ENCODE results near the gene OSBPL6.

OSBPL6 gene

DNA sequence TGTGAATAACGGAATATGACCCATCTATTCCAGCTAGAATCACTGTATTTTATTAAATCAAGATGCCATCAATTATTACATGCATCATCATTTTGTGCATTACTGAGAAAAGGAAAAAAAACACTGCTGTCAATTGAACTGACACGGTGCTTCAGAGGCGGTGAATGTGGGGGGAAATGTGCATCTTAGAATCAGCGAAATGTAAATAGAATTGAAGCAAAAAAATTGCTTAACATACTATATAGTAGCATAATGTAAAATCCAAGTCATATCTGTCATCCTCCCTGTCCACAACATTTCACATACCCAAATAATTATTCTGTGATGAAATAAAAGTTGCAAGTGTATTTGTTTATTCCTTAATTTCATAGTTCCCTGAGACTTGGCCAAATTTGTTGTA, 172.1 kb downstream of the OSBPL6 start:
- no peak for DNase-seq (ENCODE audit: low read depth, low spot score)
- no peak overlapping the region for H3K4me3 ChIP-seq (ENCODE audit: low read depth, low read length)
- in situ Hi-C loops (cut with HindIII; ENCODE audit: low sequenced_read_pairs): no loop called here
- TF ChIP-seq, protein P1, sequence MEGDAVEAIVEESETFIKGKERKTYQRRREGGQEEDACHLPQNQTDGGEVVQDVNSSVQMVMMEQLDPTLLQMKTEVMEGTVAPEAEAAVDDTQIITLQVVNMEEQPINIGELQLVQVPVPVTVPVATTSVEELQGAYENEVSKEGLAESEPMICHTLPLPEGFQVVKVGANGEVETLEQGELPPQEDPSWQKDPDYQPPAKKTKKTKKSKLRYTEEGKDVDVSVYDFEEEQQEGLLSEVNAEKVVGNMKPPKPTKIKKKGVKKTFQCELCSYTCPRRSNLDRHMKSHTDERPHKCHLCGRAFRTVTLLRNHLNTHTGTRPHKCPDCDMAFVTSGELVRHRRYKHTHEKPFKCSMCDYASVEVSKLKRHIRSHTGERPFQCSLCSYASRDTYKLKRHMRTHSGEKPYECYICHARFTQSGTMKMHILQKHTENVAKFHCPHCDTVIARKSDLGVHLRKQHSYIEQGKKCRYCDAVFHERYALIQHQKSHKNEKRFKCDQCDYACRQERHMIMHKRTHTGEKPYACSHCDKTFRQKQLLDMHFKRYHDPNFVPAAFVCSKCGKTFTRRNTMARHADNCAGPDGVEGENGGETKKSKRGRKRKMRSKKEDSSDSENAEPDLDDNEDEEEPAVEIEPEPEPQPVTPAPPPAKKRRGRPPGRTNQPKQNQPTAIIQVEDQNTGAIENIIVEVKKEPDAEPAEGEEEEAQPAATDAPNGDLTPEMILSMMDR (IDR thresholded peaks at IDR 0.05; ENCODE audit: low read depth, low read length): no peak

DNA sequence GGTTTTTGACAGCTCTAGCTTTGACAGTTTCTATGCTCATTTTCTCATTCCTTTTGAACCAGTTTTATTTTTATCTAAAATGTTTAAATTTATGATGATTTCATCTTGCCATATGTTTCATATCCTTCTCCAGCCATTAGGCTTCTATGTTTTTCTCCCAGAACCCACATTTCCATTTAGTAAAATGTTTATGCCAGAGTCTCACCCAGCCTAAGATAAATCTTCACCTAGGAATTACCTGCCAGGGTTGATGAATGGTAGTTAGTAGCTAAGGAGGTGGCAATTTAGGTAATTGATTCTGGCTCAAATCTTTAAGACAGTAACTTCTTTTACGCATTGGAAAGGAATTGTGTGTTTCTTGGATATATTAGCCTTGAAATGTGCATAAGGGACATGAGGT, 173.0 kb downstream of the OSBPL6 start:
- no peak for DNase-seq (ENCODE audit: low read depth, low spot score)
- TF ChIP-seq, protein P1 (IDR thresholded peaks at IDR 0.05; ENCODE audit: low read depth, low read length): no peak
- in situ Hi-C loops (cut with HindIII; ENCODE audit: low sequenced_read_pairs): no loop called here
- H3K4me3 ChIP-seq (ENCODE audit: low read depth, low read length): no peak overlapping the region

DNA sequence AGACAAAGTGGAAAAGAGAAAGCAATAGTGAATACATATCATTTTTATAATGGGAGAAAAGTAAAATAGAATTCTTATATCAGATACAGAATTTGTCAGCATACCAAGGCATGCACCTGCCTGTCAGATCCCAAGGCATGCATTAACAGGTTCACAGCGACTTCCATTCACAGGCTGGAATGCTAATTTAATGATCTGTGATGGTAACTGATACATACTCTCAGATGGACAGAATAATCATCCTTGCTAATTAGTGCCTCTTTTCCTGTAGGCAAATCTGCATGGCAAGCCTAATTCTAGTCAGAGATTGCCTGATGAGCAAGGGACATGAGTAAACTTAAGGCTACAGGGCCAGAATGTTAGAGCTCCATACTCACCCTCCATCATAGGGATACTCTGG, 180.6 kb downstream of the OSBPL6 start:
- TF ChIP-seq, protein P1 (IDR thresholded peaks at IDR 0.05; ENCODE audit: low read depth, low read length): no peak
- DNase-seq (ENCODE audit: low read depth, low spot score): no peak
- no peak overlapping the region for H3K4me3 ChIP-seq (ENCODE audit: low read depth, low read length)
- in situ Hi-C loops (cut with HindIII; ENCODE audit: low sequenced_read_pairs): no loop called here

DNA sequence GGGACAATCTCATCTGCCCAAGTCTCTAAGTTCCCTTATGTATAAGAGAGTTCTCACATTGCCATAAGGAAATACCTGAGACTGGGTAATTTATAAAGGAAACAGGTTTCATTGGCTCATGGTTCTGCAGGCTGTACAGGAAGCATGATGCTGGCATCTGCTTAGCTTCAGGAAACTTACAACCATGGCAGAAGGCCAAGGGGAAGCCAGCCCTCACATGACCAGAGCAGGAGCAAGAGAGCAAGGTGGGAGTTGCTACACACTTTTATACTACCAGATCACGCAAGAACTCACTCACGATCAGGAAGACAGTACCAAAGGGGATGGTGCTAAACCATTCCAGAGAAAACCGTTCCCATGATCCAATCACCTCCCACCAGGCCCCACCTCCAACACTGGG, 182.7 kb downstream of the OSBPL6 start:
- H3K4me3 ChIP-seq (ENCODE audit: low read depth, low read length): no peak overlapping the region
- in situ Hi-C loops (cut with HindIII; ENCODE audit: low sequenced_read_pairs): no loop called here
- TF ChIP-seq, protein P1 (IDR thresholded peaks at IDR 0.05; ENCODE audit: low read depth, low read length): no peak
- DNase-seq (ENCODE audit: low read depth, low spot score): no peak

DNA sequence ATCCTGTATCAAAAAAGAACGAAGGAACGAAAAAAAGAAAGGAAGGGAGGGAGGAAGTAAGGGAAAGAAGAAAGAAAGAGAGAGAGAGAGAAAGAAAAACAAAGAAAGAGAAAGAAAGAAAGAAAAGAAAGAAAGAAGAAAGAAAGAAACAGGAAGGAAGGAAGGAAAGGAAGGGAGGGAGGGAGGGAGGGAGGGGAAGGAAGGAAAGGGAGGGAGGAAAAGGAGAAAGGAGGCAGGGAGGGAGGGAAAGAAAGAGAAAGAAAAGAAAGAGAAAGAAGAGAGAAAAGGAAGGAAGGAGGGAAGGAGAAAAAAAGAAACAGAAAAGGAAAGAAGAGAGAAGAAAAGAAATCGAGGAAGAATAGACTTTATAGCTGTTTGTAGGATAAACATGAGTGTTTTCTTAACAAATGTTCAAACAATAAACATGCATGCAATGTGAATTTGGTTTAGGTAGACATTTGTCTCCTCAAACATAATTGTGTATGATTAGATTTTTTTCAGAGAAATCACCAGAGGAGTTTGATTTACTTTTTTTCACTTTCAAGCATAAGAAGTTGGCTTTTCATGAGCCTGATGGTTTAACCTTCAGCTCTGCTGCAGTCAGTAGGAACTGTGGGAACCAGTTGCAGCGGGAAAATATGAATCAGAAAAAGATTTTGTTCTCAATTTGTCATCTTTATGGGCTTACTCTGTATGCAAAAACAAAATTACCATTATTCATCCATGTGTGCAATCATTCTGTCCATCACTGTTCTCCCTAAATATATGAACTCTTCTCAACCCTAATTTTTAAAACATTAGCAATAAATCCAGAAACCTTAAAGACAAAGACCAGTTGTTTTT, 185.1 kb downstream of the OSBPL6 start:
- DNase-seq (ENCODE audit: low read depth, low spot score): no peak
- no peak overlapping the region for H3K4me3 ChIP-seq (ENCODE audit: low read depth, low read length)
- TF ChIP-seq, protein P1 (IDR thresholded peaks at IDR 0.05; ENCODE audit: low read depth, low read length): no peak
- in situ Hi-C loops (cut with HindIII; ENCODE audit: low sequenced_read_pairs): no loop called here

DNA sequence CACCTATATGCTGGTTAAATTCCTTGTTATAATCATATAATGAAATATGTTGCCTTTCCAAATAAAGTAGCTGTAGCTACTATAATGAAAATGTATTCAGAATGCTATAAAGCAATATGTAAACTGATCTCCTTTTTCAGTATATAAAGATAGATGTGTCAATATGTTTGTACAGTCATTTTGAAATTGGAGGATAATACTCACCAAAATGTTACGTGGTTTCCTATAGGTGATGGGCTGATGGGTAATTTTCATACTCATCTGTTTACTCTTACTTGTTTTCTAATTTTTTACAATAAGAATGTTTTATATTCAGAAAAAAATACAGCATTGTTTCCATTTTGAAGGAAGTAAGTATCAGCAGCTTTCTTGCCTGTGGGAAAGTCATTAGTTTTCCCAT, 186.5 kb downstream of the OSBPL6 start:
- no peak for DNase-seq (ENCODE audit: low read depth, low spot score)
- in situ Hi-C loops (cut with HindIII; ENCODE audit: low sequenced_read_pairs): no loop called here
- TF ChIP-seq, protein P1 (IDR thresholded peaks at IDR 0.05; ENCODE audit: low read depth, low read length): no peak
- no peak overlapping the region for H3K4me3 ChIP-seq (ENCODE audit: low read depth, low read length)
